K562 (cell line): ENCODE results near the gene TWSG1. TPM values are rescaled to one million over a fixed set of nuclear protein-coding genes. Genes with fewer than 3 reads are reported as not detected.
A peak's percentile ranks its signal among the peaks of the same experiment; 100 is the strongest.

Experiments used
- ATAC-seq: fragments of 200-7000 bp; cut with Tn5 transposase; 3 replicates; pipeline ENCODE4 v1.9.1; 2020; ENCODE audit warnings: moderate library complexity
- BruUV-seq: library from RNA; stranded (reverse); fragments of 400-500 nt; replicated peaks from 2 replicates; lab custom pipeline; 2021; lab: Mats Ljungman, UMichigan
- CTCF ChIA-PET: fragments of 300-600 bp; formaldehyde crosslinking; extraction: SDS; loops from one replicate; lab custom pipeline; 2021; ENCODE audit warnings: low intra/inter-chr PET ratio; lab: Yijun Ruan, JAX
- POLR2A ChIA-PET: fragments of 300-600, 350-650 bp; sonication (Branson Sonifier 250); formaldehyde crosslinking; extraction: SDS; loops from one replicate; lab custom pipeline; 2021; ENCODE audit warnings: antibody characterized with exemption, inconsistent platforms; lab: Yijun Ruan, JAX
- DNase-seq, 4 experiments: peaks; one replicate each; pipeline versions ENCODE4 v3.0.0 to v3.0.0-alpha.2; 2011 to 2018; ENCODE audit warnings: low spot score in 3 of 4, mixed read lengths in 3 of 4; ENCODE audit errors: extremely low read depth in 1 of 4
- FAIRE-seq: peaks from 2 replicates; lab custom pipeline; 2011; peaks lifted over from hg19 to GRCh38; lab: Jason Lieb, UNC
- H2AFZ ChIP-seq: 2 replicates; pipeline ENCODE4 v1.6.0; 2011; ENCODE audit warnings: low read depth, low read length, control low read depth, inconsistent platforms
- H3K27ac ChIP-seq: fragments of 200-600 bp; 3 replicates; pipeline ENCODE4 v1.8.0; 2011; ENCODE audit warnings: low read depth, mild to moderate bottlenecking, control low read depth, inconsistent platforms, low read length, moderate library complexity, mixed read lengths; ENCODE audit errors: extremely low read depth
- H3K27me3 ChIP-seq, 2 experiments: fragments of 300-600 bp in 1 of 2; 2 replicates in 1 of 2; 3 replicates in 1 of 2; pipeline versions ENCODE4 v1.6.0 to v1.8.0; 2011; ENCODE audit warnings: inconsistent platforms in 2 of 2, low read length in 2 of 2, mild to moderate bottlenecking in 1 of 2, mixed read lengths in 1 of 2, moderate library complexity in 1 of 2; ENCODE audit not compliant: control insufficient read depth in 2 of 2, insufficient read depth in 2 of 2
- H3K36me3 ChIP-seq: fragments of 300-600 bp; 3 replicates; pipeline ENCODE4 v1.8.0; 2011; ENCODE audit warnings: mild to moderate bottlenecking, low read length, inconsistent platforms; ENCODE audit not compliant: control insufficient read depth, insufficient read depth
- H3K4me1 ChIP-seq, 2 experiments: fragments of 200-600 bp in 1 of 2; replicated peaks in 1 of 2; 2 replicates in 1 of 2; 3 replicates in 1 of 2; pipeline versions ENCODE4 v1.5.1 to v1.8.0; 2011; ENCODE audit warnings: inconsistent platforms in 2 of 2, low read length in 2 of 2, mild to moderate bottlenecking in 1 of 2, mixed read lengths in 1 of 2, moderate library complexity in 1 of 2; ENCODE audit not compliant: control insufficient read depth in 2 of 2, insufficient read depth in 2 of 2
- H3K4me2 ChIP-seq: 2 replicates; pipeline ENCODE4 v1.6.1; 2011; ENCODE audit warnings: low read length, control low read depth, inconsistent platforms, mixed read lengths; ENCODE audit not compliant: insufficient read depth
- H3K4me3 ChIP-seq: fragments of 200-600 bp; sonication (generic), shearing (Covaris generic); 2 replicates; pipeline ENCODE4 v1.5.1; 2016; ENCODE audit warnings: control low read depth, inconsistent platforms
- H3K79me2 ChIP-seq: fragments of 200-600 bp; 3 replicates; pipeline ENCODE4 v1.8.0; 2011; ENCODE audit warnings: low read length, inconsistent platforms; ENCODE audit not compliant: control insufficient read depth, insufficient read depth
- H3K9ac ChIP-seq, 2 experiments: 2 replicates each; pipeline versions ENCODE4 v1.6.0 to v1.6.1; 2011; ENCODE audit warnings: low read depth in 2 of 2, low read length in 2 of 2, control low read depth in 1 of 2, inconsistent platforms in 1 of 2, mild to moderate bottlenecking in 1 of 2, mixed read lengths in 1 of 2; ENCODE audit not compliant: insufficient read depth in 1 of 2
- H3K9me1 ChIP-seq: one replicate; pipeline ENCODE4 v1.6.0; 2011; ENCODE audit warnings: inconsistent platforms, mild to moderate bottlenecking, low read length, moderate library complexity; ENCODE audit not compliant: control insufficient read depth, insufficient read depth
- H3K9me3 ChIP-seq: replicated peaks from 2 replicates; pipeline ENCODE4 v1.5.1; 2011; ENCODE audit warnings: low read depth, low read length, inconsistent platforms; ENCODE audit not compliant: control insufficient read depth, insufficient read depth
- H4K20me1 ChIP-seq: replicated peaks from 2 replicates; pipeline ENCODE4 v1.6.1; 2011; ENCODE audit warnings: low read length, inconsistent platforms, mixed read lengths; ENCODE audit not compliant: control insufficient read depth, insufficient read depth
- ZNF696 ChIP-seq: fragments of 250-450 bp; sonication (Bioruptor Pico); conservative IDR thresholded peaks from 2 replicates; pipeline ENCODE4 v1.4.0; 2020; ENCODE audit warnings: mild to moderate bottlenecking, moderate library complexity
- ZNF707 ChIP-seq: fragments of 250-450 bp; sonication (Bioruptor Pico); conservative IDR thresholded peaks from 2 replicates; pipeline ENCODE4 v1.8.0; 2022; ENCODE audit warnings: inconsistent platforms, mild to moderate bottlenecking, moderate library complexity
- WGBS: fragments of 100-300 bp; shearing (Covaris generic); methylation state at CpG from one replicate; pipeline ENCODE4 v1.1.6; 2016; ENCODE audit warnings: low coverage, mixed read lengths; ENCODE audit not compliant: insufficient coverage; ENCODE audit errors: missing lambda C conversion rate; 5-methylcytosine and 5-hydroxymethylcytosine counted together
- in situ Hi-C: fragments of 300-500 bp; cut with MboI; formaldehyde crosslinking; loops from 4 replicates; pipeline ENCODE4 v1.15.0; 2018; ENCODE audit warnings: inconsistent platforms, mixed read lengths
- intact Hi-C: fragments of 100-400 bp; cut with micrococcal nuclease; formaldehyde crosslinking; loops from 2 replicates; pipeline ENCODE4 v1.14.2; 2022
- polyA plus RNA-seq, 8 experiments: library from polyadenylated mRNA; depleted of rRNA in 4 of 8; stranded (reverse) in 5 of 8; unstranded in 3 of 8; fragments of >200 nt; fragmentation: Nextera tagmentation in 2 of 8; fragmentation: Illumina TruSeq in 1 of 8; extraction: Ambion mirVana in 2 of 8; extraction: Trizol in 1 of 8; gene quantifications; 2 replicates each; pipeline versions ENCODE4 v1.2.1 to v1.2.3, GENCODE V29; 2011 to 2014; ENCODE audit warnings: inconsistent platforms in 1 of 8, missing spikeins in 1 of 8
- total RNA-seq, 7 experiments: library from RNA; depleted of rRNA in 6 of 7; stranded (reverse); fragments of >200 nt in 6 of 7; fragmentation: Illumina TruSeq in 2 of 7; extraction: Trizol in 2 of 7; gene quantifications; 2 replicates each; pipeline versions ENCODE4 v1.2.1 to v1.2.3, GENCODE V29; 2011 to 2021; ENCODE audit warnings: low replicate concordance in 1 of 7
- TF ChIP-seq, protein P1 (sequence below): conservative IDR thresholded peaks from 2 replicates; pipeline ENCODE4 v1.6.1; 2011; ENCODE audit warnings: low read depth, mild to moderate bottlenecking, low read length; ENCODE audit not compliant: control insufficient read depth
- TF ChIP-seq, protein P2 (sequence below): fragments of 250-450 bp; sonication (Bioruptor Pico); IDR thresholded peaks from 2 replicates; pipeline ENCODE4 v1.5.0; 2021; ENCODE audit warnings: mild to moderate bottlenecking, borderline replicate concordance
- TF ChIP-seq, protein P3 (sequence below): fragments of 450-650 bp; conservative IDR thresholded peaks from 2 replicates; pipeline ENCODE4 v1.6.1; 2016; ENCODE audit warnings: missing genetic modification characterization, low read depth, mild to moderate bottlenecking, control low read depth, missing compliant biosample characterization
- TF ChIP-seq, protein P4 (sequence below): fragments of 250-450 bp; sonication (Bioruptor Pico); IDR thresholded peaks from 2 replicates; pipeline ENCODE4 v1.8.0; 2022; ENCODE audit warnings: inconsistent platforms, mild to moderate bottlenecking, moderate library complexity, borderline replicate concordance

TWSG1 gene
- total and polyA plus RNA-seq, 9 of the 15 experiments (the other 6 are each of a cell fraction or from before 2014, with no cell fraction given) = 10.4 to 37.2 (median 25.1) TPM

DNA sequence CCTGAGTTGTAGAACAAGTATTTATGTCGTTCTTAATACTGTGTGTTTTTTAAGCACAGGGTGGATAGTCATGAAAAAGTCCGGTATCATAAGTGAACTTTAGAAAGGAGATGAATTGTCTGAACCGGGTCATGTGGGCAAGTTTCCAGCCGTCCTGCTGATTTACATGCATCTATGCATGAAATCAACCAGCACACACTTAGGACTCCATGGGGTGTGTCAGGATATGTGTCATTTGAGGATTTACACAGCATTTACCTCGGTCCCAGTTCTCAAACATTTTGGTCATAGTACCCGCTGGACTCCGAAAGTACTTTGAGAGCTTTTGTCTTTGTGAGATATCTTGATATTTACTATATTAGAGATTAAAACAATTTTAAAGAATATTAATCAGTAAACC is 47.5 kb upstream of the TWSG1 start:
- no peak overlapping the region for H3K4me2 ChIP-seq
- no peaks in the 10 kb centered on the region for H4K20me1 ChIP-seq
- H3K27ac ChIP-seq = no peak overlapping the region
- CTCF ChIA-PET = no interaction called here
- no peaks in the 10 kb centered on the region for H3K9me3 ChIP-seq
- TF ChIP-seq, protein P1, sequence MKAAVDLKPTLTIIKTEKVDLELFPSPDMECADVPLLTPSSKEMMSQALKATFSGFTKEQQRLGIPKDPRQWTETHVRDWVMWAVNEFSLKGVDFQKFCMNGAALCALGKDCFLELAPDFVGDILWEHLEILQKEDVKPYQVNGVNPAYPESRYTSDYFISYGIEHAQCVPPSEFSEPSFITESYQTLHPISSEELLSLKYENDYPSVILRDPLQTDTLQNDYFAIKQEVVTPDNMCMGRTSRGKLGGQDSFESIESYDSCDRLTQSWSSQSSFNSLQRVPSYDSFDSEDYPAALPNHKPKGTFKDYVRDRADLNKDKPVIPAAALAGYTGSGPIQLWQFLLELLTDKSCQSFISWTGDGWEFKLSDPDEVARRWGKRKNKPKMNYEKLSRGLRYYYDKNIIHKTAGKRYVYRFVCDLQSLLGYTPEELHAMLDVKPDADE = no peak
- no peak for TF ChIP-seq ZNF707 (CRISPR knock-in tag)
- no peak for TF ChIP-seq ZNF696 (CRISPR knock-in tag)
- TF ChIP-seq, protein P2, sequence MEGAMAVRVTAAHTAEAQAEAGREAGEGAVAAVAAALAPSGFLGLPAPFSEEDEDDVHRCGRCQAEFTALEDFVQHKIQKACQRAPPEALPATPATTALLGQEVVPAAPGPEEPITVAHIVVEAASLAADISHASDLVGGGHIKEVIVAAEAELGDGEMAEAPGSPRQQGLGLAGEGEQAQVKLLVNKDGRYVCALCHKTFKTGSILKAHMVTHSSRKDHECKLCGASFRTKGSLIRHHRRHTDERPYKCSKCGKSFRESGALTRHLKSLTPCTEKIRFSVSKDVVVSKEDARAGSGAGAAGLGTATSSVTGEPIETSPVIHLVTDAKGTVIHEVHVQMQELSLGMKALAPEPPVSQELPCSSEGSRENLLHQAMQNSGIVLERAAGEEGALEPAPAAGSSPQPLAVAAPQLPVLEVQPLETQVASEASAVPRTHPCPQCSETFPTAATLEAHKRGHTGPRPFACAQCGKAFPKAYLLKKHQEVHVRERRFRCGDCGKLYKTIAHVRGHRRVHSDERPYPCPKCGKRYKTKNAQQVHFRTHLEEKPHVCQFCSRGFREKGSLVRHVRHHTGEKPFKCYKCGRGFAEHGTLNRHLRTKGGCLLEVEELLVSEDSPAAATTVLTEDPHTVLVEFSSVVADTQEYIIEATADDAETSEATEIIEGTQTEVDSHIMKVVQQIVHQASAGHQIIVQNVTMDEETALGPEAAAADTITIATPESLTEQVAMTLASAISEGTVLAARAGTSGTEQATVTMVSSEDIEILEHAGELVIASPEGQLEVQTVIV (CRISPR knock-in tag) = no peak
- TF ChIP-seq, protein P3, sequence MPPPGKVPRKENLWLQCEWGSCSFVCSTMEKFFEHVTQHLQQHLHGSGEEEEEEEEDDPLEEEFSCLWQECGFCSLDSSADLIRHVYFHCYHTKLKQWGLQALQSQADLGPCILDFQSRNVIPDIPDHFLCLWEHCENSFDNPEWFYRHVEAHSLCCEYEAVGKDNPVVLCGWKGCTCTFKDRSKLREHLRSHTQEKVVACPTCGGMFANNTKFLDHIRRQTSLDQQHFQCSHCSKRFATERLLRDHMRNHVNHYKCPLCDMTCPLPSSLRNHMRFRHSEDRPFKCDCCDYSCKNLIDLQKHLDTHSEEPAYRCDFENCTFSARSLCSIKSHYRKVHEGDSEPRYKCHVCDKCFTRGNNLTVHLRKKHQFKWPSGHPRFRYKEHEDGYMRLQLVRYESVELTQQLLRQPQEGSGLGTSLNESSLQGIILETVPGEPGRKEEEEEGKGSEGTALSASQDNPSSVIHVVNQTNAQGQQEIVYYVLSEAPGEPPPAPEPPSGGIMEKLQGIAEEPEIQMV (tag) = no peak
- TF ChIP-seq, protein P4, sequence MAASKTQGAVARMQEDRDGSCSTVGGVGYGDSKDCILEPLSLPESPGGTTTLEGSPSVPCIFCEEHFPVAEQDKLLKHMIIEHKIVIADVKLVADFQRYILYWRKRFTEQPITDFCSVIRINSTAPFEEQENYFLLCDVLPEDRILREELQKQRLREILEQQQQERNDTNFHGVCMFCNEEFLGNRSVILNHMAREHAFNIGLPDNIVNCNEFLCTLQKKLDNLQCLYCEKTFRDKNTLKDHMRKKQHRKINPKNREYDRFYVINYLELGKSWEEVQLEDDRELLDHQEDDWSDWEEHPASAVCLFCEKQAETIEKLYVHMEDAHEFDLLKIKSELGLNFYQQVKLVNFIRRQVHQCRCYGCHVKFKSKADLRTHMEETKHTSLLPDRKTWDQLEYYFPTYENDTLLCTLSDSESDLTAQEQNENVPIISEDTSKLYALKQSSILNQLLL (CRISPR knock-in tag) = no peak
- intact Hi-C loops = no loop called here
- POLR2A ChIA-PET = no interaction called here
- DNase-seq (no peak), FAIRE-seq (peak; percentile 71), ATAC-seq (no peak)
- no peaks in the 10 kb centered on the region for H3K4me1 ChIP-seq
- no peaks in the 10 kb centered on the region for H3K27me3 ChIP-seq
- no peak overlapping the region for H3K9ac ChIP-seq
- H3K36me3 ChIP-seq = peaks cover 5% of the 10 kb centered on the region; the same call in 2 of the 3 replicates
- no peaks in the 10 kb centered on the region for H3K79me2 ChIP-seq
- no peak overlapping the region for H2AFZ ChIP-seq
- H3K9me1 ChIP-seq = no peaks in the 10 kb centered on the region
- WGBS = 62% methylated on average over 7 of the region's 7 CpGs
- in situ Hi-C loops = no loop called here
- BruUV-seq = no TSS peak
- no peak overlapping the region for H3K4me3 ChIP-seq
